GM19193 (cell line): ENCODE measurements around the gene RAPGEFL1.

Experiments used
- POLR2A ChIP-seq: IDR thresholded peaks from 4 replicates; pipeline ENCODE4 v1.6.1; 2011; ENCODE audit not compliant: insufficient read depth, insufficient read length; ENCODE audit errors: extremely low read depth

RAPGEFL1 gene

GRCh38 chr17:40188694-40189093 is 11.4 kb downstream of the RAPGEFL1 start:
- no peak for TF ChIP-seq POLR2A

- no peak for TF ChIP-seq POLR2A
Measured at GRCh38 chr17:40190197-40191021, 13.1 kb downstream of the RAPGEFL1 start.

GRCh38 chr17:40191237-40192208 is 14.3 kb downstream of the RAPGEFL1 start:
- TF ChIP-seq POLR2A: peak; percentile 19

GRCh38 chr17:40192961-40193360 is 15.7 kb downstream of the RAPGEFL1 start:
- no peak for TF ChIP-seq POLR2A

GRCh38 chr17:40194821-40195220 is 17.6 kb downstream of the RAPGEFL1 start:
- no peak for TF ChIP-seq POLR2A

- TF ChIP-seq POLR2A: no peak
Measured at GRCh38 chr17:40197550-40197949, 20.3 kb downstream of the RAPGEFL1 start.

- no peak for TF ChIP-seq POLR2A
Measured at GRCh38 chr17:40198576-40198975, 21.3 kb downstream of the RAPGEFL1 start.

- no peak for TF ChIP-seq POLR2A
Measured at GRCh38 chr17:40203131-40203530, 25.9 kb downstream of the RAPGEFL1 start.

GRCh38 chr17:40209404-40210093 is 32.3 kb downstream of the RAPGEFL1 start:
- TF ChIP-seq POLR2A: no peak

GRCh38 chr17:40218006-40218739 is 40.9 kb downstream of the RAPGEFL1 start:
- TF ChIP-seq POLR2A: no peak

GRCh38 chr17:40218740-40219593 is 41.7 kb downstream of the RAPGEFL1 start, which contains the start of gene WIPF2:
TSS of gene WIPF2 (plus strand) at chr17:40219304. CDS start at chr17:40256460, 37,156 bp downstream.
- peak; percentile 65 for TF ChIP-seq POLR2A

- TF ChIP-seq POLR2A: no peak
Measured at GRCh38 chr17:40219594-40220338, 42.5 kb downstream of the RAPGEFL1 start.
